Ovary (tissue), 9 donors: ENCODE data around the gene FAT1. TPM values are rescaled to one million over a fixed set of nuclear protein-coding genes. Genes with fewer than 3 reads are reported as not detected.

Source experiments
- DNase-seq, 5 donors: peaks; one replicate each; pipeline ENCODE4 v3.0.0-alpha.2; 2019 to 2020
- H3K27ac ChIP-seq, 2 donors: fragments of 200-600 bp; one replicate each; pipeline versions ENCODE4 v1.5.1 to v1.8.0; 2019 to 2022
- H3K27me3 ChIP-seq: fragments of 200-600 bp; one replicate; pipeline ENCODE4 v1.8.0; 2022
- H3K36me3 ChIP-seq: fragments of 200-600 bp; sonication (generic); one replicate; pipeline ENCODE4 v1.5.1; 2019
- H3K4me1 ChIP-seq: one replicate; pipeline ENCODE4 v1.8.1; 2013; ENCODE audit warnings: mild to moderate bottlenecking, moderate library complexity; ENCODE audit not compliant: insufficient read depth
- H3K4me3 ChIP-seq: fragments of 200-600 bp; sonication (generic); one replicate; pipeline ENCODE4 v1.5.1; 2017
- H3K9me3 ChIP-seq, 2 donors: fragments of 200-600 bp in 1 of 2; sonication (generic) in 1 of 2; one replicate each; pipeline versions ENCODE4 v1.5.1 to v1.8.1; 2013 to 2019; ENCODE audit warnings: mild to moderate bottlenecking in 1 of 2, moderate library complexity in 1 of 2
- EP300 ChIP-seq: sonication (generic); formaldehyde crosslinking; IDR thresholded peaks from one replicate; pipeline ENCODE4 v1.6.1; 2017; ENCODE audit warnings: antibody characterized with exemption
- POLR2A ChIP-seq: fragments of 450-650 bp; IDR thresholded peaks from one replicate; pipeline ENCODE4 v1.6.1; 2017; ENCODE audit warnings: antibody characterized with exemption, mild to moderate bottlenecking, moderate library complexity
- WGBS, 3 donors: extraction: QIAGEN DNeasy Blood & Tissue Kit in 1 of 3; methylation state at CpG; one replicate each; pipeline versions ENCODE4 v1.1.5 to v1.1.7; 2013 to 2017; 5-methylcytosine and 5-hydroxymethylcytosine counted together
- intact Hi-C, 4 donors: fragments of 100-400 bp; cut with DNase I; formaldehyde crosslinking; loops; one replicate each; pipeline versions ENCODE4 v1.11.0 to v1.15.1; 2022 to 2023
- polyA plus RNA-seq, 2 donors: library from polyadenylated mRNA; stranded (reverse); fragments of 200-250 nt in 1 of 2; fragments of 350-450 nt in 1 of 2; fragmentation: Illumina TruSeq in 1 of 2; extraction: RNeasy Lipid Tissue Mini Kit (QIAGEN cat#74804) in 1 of 2; gene quantifications; one replicate each; pipeline ENCODE4 v1.2.3, GENCODE V29; 2013 to 2014
- total RNA-seq, 7 donors: library from RNA; depleted of rRNA in 2 of 7; stranded (reverse); fragments of >200 nt in 2 of 7; fragmentation: NEBNext Ultra II Directional in 3 of 7; extraction: Animal tissue kit (Norgen Biotek cat#: 25700) in 3 of 7; gene quantifications; one replicate each; pipeline versions ENCODE4 v1.1.0 to v1.2.4, GENCODE V29; 2016 to 2023
- TF ChIP-seq, protein P1 (sequence below), 3 donors: fragments of 450-650 bp in 2 of 3; fragments of 200-600 bp in 1 of 3; IDR thresholded peaks; one replicate each; pipeline versions ENCODE4 v1.5.1 to v1.8.0; 2016 to 2022; ENCODE audit warnings: antibody characterized with exemption in 3 of 3, mild to moderate bottlenecking in 1 of 3
- donor health status: DM: no; HTN: no; CAD: no; lungs with moderate emphysema.
- donor health status: DM: no; HTN: no; CAD: no.
- donor health status: Bipolar disorder and iron deficiency.
- donor health status: DM: yes; HTN: yes; CAD: no.
- donor health status: DM: no; HTN: no; CAD: no.
- donor health status: DM: yes; HTN: yes; CAD: no.

Gene FAT1
- total and polyA plus RNA-seq, 9 donors, result 20.5 to 78.6 (median 46.6) TPM

GRCh38 chr4:186561748-186562147, 161.9 kb downstream of the FAT1 start:
- no peaks in the 10 kb centered on the region for H3K4me1 ChIP-seq
- TF ChIP-seq POLR2A (no peak), EP300 (no peak)
- TF ChIP-seq, protein P1, sequence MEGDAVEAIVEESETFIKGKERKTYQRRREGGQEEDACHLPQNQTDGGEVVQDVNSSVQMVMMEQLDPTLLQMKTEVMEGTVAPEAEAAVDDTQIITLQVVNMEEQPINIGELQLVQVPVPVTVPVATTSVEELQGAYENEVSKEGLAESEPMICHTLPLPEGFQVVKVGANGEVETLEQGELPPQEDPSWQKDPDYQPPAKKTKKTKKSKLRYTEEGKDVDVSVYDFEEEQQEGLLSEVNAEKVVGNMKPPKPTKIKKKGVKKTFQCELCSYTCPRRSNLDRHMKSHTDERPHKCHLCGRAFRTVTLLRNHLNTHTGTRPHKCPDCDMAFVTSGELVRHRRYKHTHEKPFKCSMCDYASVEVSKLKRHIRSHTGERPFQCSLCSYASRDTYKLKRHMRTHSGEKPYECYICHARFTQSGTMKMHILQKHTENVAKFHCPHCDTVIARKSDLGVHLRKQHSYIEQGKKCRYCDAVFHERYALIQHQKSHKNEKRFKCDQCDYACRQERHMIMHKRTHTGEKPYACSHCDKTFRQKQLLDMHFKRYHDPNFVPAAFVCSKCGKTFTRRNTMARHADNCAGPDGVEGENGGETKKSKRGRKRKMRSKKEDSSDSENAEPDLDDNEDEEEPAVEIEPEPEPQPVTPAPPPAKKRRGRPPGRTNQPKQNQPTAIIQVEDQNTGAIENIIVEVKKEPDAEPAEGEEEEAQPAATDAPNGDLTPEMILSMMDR (IDR thresholded peaks at IDR 0.05), result no peak
- intact Hi-C loops, result loop anchor here in 1 of 4 donors (10.0 kb wide), 1 partner anchor 257 kb away; no protein-coding TSS in a partner anchor
- WGBS, 3 donors, result 71 to 81% (median 79%) methylated on average over 1 of the region's 1 CpG
- no peaks in the 10 kb centered on the region for H3K9me3 ChIP-seq
- no peaks in the 10 kb centered on the region for H3K36me3 ChIP-seq
- H3K27me3 ChIP-seq, result no peaks in the 10 kb centered on the region
- no peak overlapping the region for H3K27ac ChIP-seq
- DNase-seq, result no peak
- H3K4me3 ChIP-seq, result no peak overlapping the region

GRCh38 chr4:186560647-186561046, 163.0 kb downstream of the FAT1 start:
- no peak overlapping the region for H3K4me3 ChIP-seq
- no peaks in the 10 kb centered on the region for H3K36me3 ChIP-seq
- no peaks in the 10 kb centered on the region for H3K4me1 ChIP-seq
- no peak for DNase-seq
- intact Hi-C loops, result loop anchor here in 1 of 4 donors (10.0 kb wide), 1 partner anchor 256 kb away; no protein-coding TSS in a partner anchor
- TF ChIP-seq POLR2A (no peak), EP300 (no peak)
- TF ChIP-seq, protein P1 (IDR thresholded peaks at IDR 0.05), result no peak
- 92 to 95% (median 94%) methylated on average over 3 of the region's 3 CpGs for WGBS, 3 donors
- H3K27ac ChIP-seq, result no peak overlapping the region
- H3K9me3 ChIP-seq, result no peaks in the 10 kb centered on the region
- no peaks in the 10 kb centered on the region for H3K27me3 ChIP-seq

DNA sequence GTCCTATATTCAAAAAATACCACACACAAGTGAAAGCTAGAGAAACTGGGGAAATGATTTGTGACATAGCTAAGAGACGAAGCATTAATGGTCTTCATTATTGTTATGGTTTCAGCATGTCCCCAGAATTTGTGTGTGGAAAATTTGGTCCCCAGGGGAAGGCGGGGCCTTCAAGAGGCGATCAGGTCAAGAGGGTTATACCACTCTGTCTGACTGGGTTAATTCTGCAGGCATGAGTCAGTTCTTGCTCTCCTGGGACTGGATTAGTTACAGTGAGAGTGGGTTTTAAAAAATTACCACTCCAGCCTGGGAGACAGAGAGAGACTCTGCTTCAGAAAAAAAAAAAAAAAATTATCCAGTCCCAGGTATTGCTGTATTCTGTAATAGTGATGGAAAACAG, 166.2 kb downstream of the FAT1 start:
- Histone ChIP-seq H3K27ac (no peak overlapping the region), H3K4me1 (no peaks in the 10 kb centered on the region), H3K36me3 (no peaks in the 10 kb centered on the region), H3K4me3 (no peak overlapping the region), H3K9me3 (no peaks in the 10 kb centered on the region), H3K27me3 (no peaks in the 10 kb centered on the region)
- TF ChIP-seq EP300 (no peak), POLR2A (no peak)
- TF ChIP-seq, protein P1 (IDR thresholded peaks at IDR 0.05), result no peak
- intact Hi-C loops, result no loop called here
- WGBS, 3 donors, result 70 to 74% (median 71%) methylated on average over 3 of the region's 3 CpGs
- no peak for DNase-seq

DNA sequence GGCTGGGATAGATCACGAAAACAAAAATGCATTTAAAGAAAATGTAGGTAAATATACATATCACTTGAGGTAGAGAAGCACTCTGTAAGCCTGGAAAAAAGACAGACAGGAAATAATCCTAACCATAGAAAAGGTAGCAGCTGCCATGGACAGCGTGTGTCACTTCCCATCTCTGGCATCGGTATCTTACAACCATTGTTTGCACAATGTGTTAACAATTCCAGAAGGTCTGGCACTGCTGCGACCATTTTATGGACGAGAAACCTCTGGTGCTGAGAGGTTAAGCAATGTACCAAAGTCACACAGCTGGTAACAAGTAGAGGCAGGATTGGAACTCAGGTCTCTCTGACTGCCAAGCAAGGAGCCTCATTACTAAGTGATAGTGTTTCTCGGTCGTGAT, 166.6 kb downstream of the FAT1 start:
- 67 to 83% (median 69%) methylated on average over 7 of the region's 7 CpGs for WGBS, 3 donors
- Histone ChIP-seq H3K9me3 (no peaks in the 10 kb centered on the region), H3K4me1 (no peaks in the 10 kb centered on the region), H3K4me3 (no peak overlapping the region), H3K27ac (no peak overlapping the region), H3K27me3 (no peaks in the 10 kb centered on the region), H3K36me3 (no peaks in the 10 kb centered on the region)
- intact Hi-C loops, result no loop called here
- DNase-seq, result no peak
- no peak for TF ChIP-seq EP300
- TF ChIP-seq, protein P1 (IDR thresholded peaks at IDR 0.05), result no peak
- TF ChIP-seq POLR2A, result no peak
